GM12892 (cell line): ENCODE data around the gene C2CD5.

ENCODE experiments used
- POLR2A ChIP-seq: IDR thresholded peaks from 2 replicates; pipeline ENCODE4 v1.6.1; 2011; ENCODE audit warnings: low read depth, low read length, control low read depth
- POLR2AphosphoS5 ChIP-seq: IDR thresholded peaks from 2 replicates; pipeline ENCODE4 v1.6.1; 2011; ENCODE audit warnings: low read depth, low read length, control low read depth
- TAF1 ChIP-seq: IDR thresholded peaks from 2 replicates; pipeline ENCODE4 v1.6.1; 2011; ENCODE audit warnings: low read depth, mild to moderate bottlenecking, control low read depth, low read length, borderline replicate concordance

DNA sequence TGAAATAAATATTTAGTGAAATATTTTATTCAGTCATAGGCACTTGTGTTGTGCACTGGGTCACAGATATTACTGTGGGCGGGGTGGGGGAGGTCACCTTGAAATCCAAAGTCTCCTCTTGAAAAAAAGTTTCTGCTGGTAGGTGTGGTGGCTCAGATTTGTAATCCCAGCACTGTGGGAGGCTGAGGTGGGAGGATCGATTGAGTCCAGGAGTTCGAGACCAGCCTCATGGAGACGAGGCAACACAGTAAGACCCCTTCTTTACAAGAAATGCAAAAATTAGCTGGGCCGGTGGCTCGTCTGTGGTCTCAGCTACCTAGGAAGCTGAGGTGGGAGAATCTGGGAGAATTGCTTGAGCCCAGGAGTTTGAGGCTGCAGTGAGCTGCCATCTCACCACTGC lies 913 bp upstream of the C2CD5 start:
- no peak for TF ChIP-seq POLR2A
- TF ChIP-seq POLR2AphosphoS5 = no peak
- no peak for TF ChIP-seq TAF1
